Left hindlimb (tissue), 1 donor: Measurements from ENCODE around the gene TIGAR.

Source experiments
- DNase-seq: peaks from one replicate; pipeline ENCODE4 v3.0.0-alpha.2; 2018

The TIGAR gene

DNA sequence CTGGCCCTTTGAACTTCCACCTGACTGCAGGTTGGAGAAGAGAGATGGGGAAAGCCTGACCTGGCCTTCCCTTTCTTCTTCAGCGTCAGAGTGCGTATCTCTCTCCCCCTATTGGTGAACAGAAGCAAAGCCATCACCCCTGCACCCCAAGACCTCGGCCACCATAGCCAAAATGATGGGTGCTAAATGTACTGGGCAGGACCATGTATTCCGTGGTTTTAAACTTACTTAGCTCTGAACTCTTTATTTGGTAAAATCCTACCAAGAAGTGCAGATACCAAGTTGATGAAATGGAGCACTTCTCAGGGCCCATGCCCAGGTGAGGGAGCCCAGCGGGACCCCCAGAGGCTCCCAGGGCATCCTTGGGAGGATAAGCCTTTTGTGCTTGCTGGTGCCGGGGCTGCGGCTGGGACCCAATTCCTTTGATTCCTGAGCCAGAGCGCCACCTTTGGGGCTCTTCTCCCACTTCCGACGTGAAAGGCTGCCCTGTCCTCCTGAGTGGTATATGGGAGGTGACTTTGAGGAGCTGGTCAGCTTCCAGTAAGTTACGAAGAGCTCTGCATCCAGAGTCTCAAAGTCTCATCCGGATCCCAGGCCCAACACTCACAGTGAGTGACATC is 38.0 kb upstream of the TIGAR start:
- no peak for DNase-seq

DNA sequence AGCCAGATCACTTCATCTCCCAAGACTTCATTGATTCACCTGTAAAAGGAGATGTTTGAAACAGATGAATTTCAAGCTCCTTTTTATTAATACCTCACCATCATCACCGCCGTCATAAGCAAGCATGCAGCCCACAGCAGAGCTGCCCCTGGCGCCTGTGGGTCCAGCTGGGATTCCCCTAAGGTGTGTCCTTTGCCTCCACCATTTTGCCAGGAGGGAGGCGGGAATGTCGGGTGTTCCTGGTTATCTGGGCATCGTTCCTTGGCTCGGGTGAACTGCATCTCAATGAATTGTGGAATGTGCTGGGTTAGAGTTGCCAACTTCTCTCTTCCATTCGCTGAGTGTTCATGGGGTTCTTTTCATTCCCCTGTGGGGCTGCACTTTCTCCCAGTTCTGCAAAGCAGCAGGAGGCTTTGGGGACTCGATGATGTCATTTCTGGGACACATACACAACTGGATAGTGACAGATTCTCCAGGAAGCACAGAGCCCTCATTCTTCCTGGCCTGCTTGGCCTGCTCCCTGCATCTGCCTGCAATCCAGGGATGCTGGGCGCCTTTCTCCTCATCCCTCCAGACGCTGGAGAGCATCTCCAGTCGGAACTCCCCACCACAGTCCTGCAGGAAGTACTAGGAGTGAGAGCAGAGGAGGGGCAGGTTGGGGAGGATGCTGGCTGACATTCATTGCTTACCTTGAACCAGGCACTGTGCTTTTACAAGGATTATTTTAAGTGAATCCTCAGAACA is 37.3 kb upstream of the TIGAR start:
- DNase-seq = no peak

- no peak for DNase-seq
Measured at GRCh38 chr12:4284306-4284705, 36.7 kb upstream of the TIGAR start.

DNA sequence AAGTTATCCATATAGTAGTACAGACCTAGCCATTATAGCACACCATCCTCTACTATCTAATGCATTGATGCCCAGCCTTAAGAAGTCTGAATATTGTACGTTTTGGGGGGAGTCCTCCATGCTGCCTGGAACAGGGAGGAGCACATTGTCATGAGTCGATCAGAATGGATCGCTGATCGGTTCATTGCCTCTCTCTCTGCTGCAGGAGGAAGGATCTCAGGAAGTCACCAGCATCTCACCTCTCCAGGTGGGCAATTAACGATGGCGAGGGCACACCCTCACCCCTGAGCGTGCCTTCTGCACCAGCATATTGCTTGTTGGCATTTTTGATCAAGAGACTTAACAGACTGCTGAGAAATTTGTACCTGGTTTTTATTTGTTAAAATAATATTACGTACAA is 35.9 kb upstream of the TIGAR start:
- DNase-seq = no peak

GRCh38 chr12:4286228-4286627 is 34.8 kb upstream of the TIGAR start:
- no peak for DNase-seq

DNA sequence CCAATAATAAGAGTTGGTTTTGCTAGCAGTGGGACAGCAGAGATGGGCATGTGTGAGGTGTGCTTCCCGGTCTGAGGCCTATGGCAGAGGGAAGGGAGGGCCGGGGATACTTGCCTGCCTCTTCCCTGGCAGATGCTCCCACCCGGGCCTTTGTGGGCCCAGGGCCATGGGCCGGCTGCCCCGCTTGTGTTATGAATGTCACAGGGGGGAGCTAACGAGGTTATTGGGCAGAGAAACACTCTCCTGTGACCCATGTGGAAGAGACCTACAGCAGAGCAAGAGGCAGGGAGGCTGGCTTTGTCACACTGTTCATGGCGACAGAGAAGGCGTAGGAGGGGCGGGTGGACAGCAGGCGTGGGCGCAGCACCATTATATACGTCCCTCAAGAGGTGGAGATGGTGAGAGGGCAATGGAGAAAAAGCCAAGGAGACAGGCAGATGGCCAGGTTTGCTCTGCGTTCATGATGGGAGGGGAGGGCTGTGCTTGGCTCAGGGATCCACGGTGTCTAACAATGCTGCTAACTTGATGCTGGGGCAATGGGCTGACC is 34.2 kb upstream of the TIGAR start:
- DNase-seq = no peak

GRCh38 chr12:4287325-4288211 is 33.4 kb upstream of the TIGAR start:
- DNase-seq = no peak

- no peak for DNase-seq
Measured at GRCh38 chr12:4288296-4289131, 32.5 kb upstream of the TIGAR start.

- no peak for DNase-seq
Measured at GRCh38 chr12:4289231-4289878, 31.7 kb upstream of the TIGAR start.

- DNase-seq = no peak
Measured at GRCh38 chr12:4289998-4290790, 30.8 kb upstream of the TIGAR start.

DNA sequence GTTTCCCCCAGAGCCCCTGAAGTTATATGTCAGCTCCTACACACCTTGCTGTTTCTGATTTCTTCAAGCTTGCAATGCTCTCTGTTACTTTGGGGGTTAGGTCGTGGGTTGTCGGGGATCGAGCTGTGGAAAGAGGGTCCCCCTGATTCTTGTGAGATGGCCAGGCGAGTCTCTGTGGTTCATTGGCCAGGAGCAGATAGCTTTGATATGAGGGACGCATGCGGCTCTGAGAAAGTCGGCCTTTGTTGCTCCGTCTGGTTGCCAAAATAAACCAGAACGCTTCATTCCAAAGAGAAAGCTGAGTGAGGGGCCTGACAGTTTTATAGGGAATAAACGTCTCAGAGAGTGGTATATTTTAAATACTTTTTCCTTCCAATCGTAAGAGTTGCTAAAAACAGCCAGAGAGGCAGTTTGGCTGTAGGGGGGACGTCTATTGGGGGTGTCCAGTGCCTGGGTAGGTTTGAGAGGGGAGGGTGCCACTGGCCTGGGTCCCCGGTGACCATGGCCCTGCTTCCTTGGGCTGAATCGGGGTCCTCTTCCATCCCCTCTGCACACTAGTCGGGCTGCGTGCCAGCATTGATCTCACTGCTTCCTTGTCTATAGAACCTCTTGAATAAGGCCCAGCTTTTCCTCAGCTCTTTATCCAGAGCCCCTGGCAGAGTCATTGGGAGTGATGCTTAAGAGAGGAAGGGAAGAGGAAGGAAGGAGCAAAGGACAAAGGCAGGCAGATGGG is 28.5 kb upstream of the TIGAR start:
- DNase-seq = no peak

GRCh38 chr12:4293299-4293965 is 27.6 kb upstream of the TIGAR start:
- no peak for DNase-seq

DNA sequence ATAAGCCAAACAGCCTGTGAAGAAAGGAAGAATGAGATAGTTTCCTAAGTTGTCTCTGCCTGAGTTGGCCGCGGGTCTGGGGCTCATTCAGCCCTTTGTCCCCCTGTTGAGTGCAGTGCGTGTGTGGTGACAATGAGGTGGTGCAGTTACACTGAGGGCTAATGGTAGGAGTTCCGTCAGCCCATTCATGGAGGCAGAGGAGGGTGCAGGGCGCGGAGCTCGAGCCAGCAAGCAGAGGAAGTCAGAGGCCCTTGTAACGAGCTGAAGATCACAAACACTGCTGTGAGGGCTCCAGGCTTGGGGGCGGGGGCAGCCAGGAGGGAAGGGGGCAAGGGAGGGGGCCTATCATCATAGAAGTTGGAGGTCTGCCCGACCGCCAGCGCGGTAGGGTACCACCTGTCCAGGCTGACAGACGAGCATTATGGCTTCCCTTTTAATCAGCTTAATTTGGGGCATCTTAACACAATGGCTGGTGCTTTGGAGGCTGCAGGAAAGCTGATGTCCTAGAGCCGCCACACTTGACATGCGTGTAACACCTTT is 27.0 kb upstream of the TIGAR start:
- no peak for DNase-seq

- DNase-seq = no peak
Measured at GRCh38 chr12:4296751-4297150, 24.3 kb upstream of the TIGAR start.

DNA sequence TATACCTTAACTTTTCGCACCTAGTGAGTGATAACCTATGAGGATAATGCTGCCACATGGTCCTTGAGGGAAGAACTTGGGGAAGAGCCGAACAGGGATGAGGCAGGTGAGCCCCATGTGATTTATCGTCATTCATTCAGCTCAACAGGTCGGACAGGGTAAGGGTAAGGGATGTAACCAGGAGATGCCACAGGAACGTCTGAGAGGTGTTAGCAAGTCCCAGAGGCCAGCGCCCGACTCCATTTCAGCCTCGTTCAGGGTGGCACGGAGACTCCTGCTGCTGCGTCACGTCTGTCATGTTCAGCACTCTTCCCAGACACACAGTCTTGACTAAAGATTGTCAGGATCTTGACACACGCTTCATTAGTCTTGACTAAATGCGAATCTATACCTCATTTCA is 23.4 kb upstream of the TIGAR start:
- no peak for DNase-seq

DNA sequence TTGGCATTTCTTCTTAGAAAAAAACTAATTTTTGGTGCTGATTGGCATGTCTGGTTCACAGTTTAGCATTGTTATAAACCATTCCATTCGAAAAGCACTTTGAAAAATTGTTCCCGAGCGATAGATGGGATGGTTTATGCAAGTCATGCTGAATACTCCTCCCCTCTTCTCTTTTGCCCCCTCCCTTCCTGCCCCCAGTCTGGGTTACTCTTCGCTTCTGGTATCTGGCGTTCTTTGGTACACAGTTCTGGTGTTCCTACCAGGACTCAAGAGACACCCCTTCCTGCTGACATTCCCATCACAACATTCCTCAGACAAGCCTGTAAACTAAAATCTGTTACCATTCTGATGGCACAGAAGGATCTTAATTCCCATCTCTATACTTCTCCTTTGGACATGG is 20.1 kb upstream of the TIGAR start:
- no peak for DNase-seq

DNA sequence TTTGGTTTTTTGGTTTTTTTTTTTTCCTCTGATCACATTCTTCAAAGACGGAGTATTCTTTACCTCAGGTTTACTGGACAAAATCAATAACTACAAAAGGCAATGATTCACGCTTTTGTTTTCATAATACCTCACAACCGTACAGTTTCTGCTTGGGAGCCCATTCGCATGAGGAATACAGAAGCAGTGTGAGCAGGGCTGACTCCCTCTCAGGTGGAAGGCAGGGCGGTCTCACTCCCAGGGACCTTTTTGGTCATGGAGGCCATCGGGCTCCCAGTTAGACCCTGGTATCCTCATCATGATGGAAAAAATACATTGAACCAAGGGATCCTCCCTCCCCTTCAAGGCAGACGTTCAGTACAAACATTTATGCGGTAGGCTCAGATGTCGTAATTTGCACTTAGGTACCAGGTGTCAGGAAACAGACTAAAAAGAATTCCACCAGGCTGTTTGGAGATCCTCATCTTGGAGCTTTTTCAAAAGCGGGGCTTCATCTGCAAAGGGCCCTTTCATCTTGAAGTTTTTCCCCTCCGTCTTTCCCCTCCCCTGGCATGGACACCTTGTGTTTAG is 19.0 kb upstream of the TIGAR start:
- no peak for DNase-seq

GRCh38 chr12:4302881-4303280 is 18.1 kb upstream of the TIGAR start:
- no peak for DNase-seq

DNA sequence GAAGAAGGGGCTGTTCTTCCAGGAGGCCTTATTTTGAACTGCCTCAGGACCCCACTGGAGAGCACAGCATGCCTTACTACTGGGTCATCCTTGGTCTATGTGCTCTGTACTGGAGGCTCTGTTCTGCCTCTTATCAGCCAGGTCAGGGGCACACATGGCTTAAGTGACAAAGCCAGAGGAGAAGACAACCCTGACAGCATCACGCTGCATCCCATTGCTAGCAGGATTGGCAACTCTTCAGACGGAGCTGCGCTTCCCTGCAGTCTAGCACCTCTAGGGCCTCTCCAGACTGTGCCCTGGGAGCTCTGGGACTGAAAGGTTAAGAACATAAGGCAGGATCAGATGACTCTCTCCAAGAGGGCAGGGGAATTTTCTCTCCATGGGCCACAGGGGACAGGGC is 17.3 kb upstream of the TIGAR start:
- no peak for DNase-seq
